WTC11 (cell line): ENCODE data around the gene WDR36. TPM values are rescaled to one million over a fixed set of nuclear protein-coding genes. Genes with fewer than 3 reads are reported as not detected.

Source experiments
- ATAC-seq: fragments of 200-7000 bp; cut with Tn5 transposase; 2 replicates; pipeline ENCODE4 v1.10.0; 2021; ENCODE audit warnings: mild to moderate bottlenecking, moderate library complexity
- CTCF ChIA-PET: fragments of 300-600 bp; sonication (Branson Sonifier 250); formaldehyde crosslinking; loops from one replicate; lab custom pipeline; 2021; ENCODE audit warnings: antibody characterized with exemption; lab: Charles Lee
- POLR2A ChIA-PET: fragments of 350-600 bp; sonication (Branson Sonifier 250); formaldehyde crosslinking; loops from one replicate; lab custom pipeline; 2021; ENCODE audit warnings: antibody characterized with exemption; lab: Charles Lee
- DNase-seq: peaks from one replicate; pipeline ENCODE4 v3.0.0; 2021; ENCODE audit warnings: low spot score
- H3K27ac Mint-ChIP-seq: 2 replicates; pipeline ENCODE4 v1.8.0; 2021; ENCODE audit warnings: mixed read lengths
- H3K27me3 Mint-ChIP-seq: 2 replicates; pipeline ENCODE4 v1.8.0; 2021; ENCODE audit warnings: low read depth, mild to moderate bottlenecking, moderate library complexity, mixed read lengths
- H3K36me3 Mint-ChIP-seq: 2 replicates; pipeline ENCODE4 v1.8.0; 2021; ENCODE audit warnings: mixed read lengths
- H3K4me1 Mint-ChIP-seq: 2 replicates; pipeline ENCODE4 v1.8.0; 2022; ENCODE audit warnings: mixed read lengths
- H3K4me3 Mint-ChIP-seq: 2 replicates; pipeline ENCODE4 v1.8.0; 2021; ENCODE audit warnings: mild to moderate bottlenecking, moderate library complexity, mixed read lengths
- H3K9me3 Mint-ChIP-seq: 2 replicates; pipeline ENCODE4 v1.8.0; 2021; ENCODE audit warnings: mixed read lengths
- ATF1 ChIP-seq: sonication (generic); formaldehyde crosslinking; IDR thresholded peaks from 2 replicates; pipeline ENCODE4 v1.8.1; 2023; ENCODE audit warnings: mild to moderate bottlenecking, moderate library complexity, missing genetic modification reagents
- CBFB ChIP-seq: sonication (generic); formaldehyde crosslinking; IDR thresholded peaks from 2 replicates; pipeline ENCODE4 v1.8.1; 2022; ENCODE audit warnings: mild to moderate bottlenecking, low read depth, missing genetic modification reagents
- FOXJ3 ChIP-seq: sonication (generic); formaldehyde crosslinking; IDR thresholded peaks from 2 replicates; pipeline ENCODE4 v1.9.0; 2021; ENCODE audit warnings: missing genetic modification reagents, mild to moderate bottlenecking, borderline replicate concordance
- GRHL2 ChIP-seq: fragments of 250-450 bp; sonication (Bioruptor Pico); IDR thresholded peaks from 2 replicates; pipeline ENCODE4 v1.8.0; 2022; ENCODE audit warnings: mild to moderate bottlenecking, moderate library complexity; ENCODE audit not compliant: insufficient replicate concordance, severe bottlenecking
- GTF2I ChIP-seq: fragments of 250-450 bp; sonication (Bioruptor Pico); conservative IDR thresholded peaks from 2 replicates; pipeline ENCODE4 v1.4.0; 2021; ENCODE audit warnings: mild to moderate bottlenecking
- IRF2 ChIP-seq: sonication (generic); formaldehyde crosslinking; IDR thresholded peaks from 2 replicates; pipeline ENCODE4 v1.8.0; 2022; ENCODE audit warnings: low read depth, missing genetic modification reagents, borderline replicate concordance
- JAZF1 ChIP-seq: fragments of 250-450 bp; sonication (Bioruptor Pico); IDR thresholded peaks from 2 replicates; pipeline ENCODE4 v1.9.0; 2021; ENCODE audit warnings: moderate library complexity, mild to moderate bottlenecking, inconsistent platforms
- KAT7 ChIP-seq: sonication (generic); formaldehyde crosslinking; IDR thresholded peaks from 2 replicates; pipeline ENCODE4 v1.8.1; 2023; ENCODE audit warnings: missing genetic modification reagents, mild to moderate bottlenecking, borderline replicate concordance
- MXD4 ChIP-seq: fragments of 250-450 bp; sonication (Bioruptor Pico); IDR thresholded peaks from 2 replicates; pipeline ENCODE4 v1.8.0; 2021; ENCODE audit warnings: mild to moderate bottlenecking, moderate library complexity, borderline replicate concordance
- NFATC4 ChIP-seq: fragments of 250-450 bp; sonication (Bioruptor Pico); IDR thresholded peaks from 2 replicates; pipeline ENCODE4 v1.9.0; 2021; ENCODE audit warnings: mild to moderate bottlenecking
- NFE2L1 ChIP-seq: sonication (generic); formaldehyde crosslinking; IDR thresholded peaks from 2 replicates; pipeline ENCODE4 v1.8.1; 2023; ENCODE audit warnings: missing genetic modification reagents
- NR3C1 ChIP-seq: sonication (generic); formaldehyde crosslinking; conservative IDR thresholded peaks from 2 replicates; pipeline ENCODE4 v1.8.1; 2023; ENCODE audit warnings: low read depth, mild to moderate bottlenecking, missing genetic modification reagents
- RELA ChIP-seq: sonication (generic); formaldehyde crosslinking; IDR thresholded peaks from 2 replicates; pipeline ENCODE4 v1.8.1; 2022; ENCODE audit warnings: missing genetic modification reagents, mild to moderate bottlenecking, borderline replicate concordance
- RORB ChIP-seq: fragments of 250-450 bp; sonication (Bioruptor Pico); IDR thresholded peaks from 2 replicates; pipeline ENCODE4 v1.9.0; 2021; ENCODE audit warnings: mild to moderate bottlenecking
- TCF7 ChIP-seq: sonication (generic); formaldehyde crosslinking; IDR thresholded peaks from 2 replicates; pipeline ENCODE4 v1.8.0; 2022; ENCODE audit warnings: mild to moderate bottlenecking, low read depth, missing genetic modification reagents, moderate library complexity
- ZNF219 ChIP-seq: sonication (generic); formaldehyde crosslinking; IDR thresholded peaks from 2 replicates; pipeline ENCODE4 v1.8.0; 2023; ENCODE audit warnings: missing genetic modification reagents, mild to moderate bottlenecking, borderline replicate concordance
- total RNA-seq: library from RNA; stranded (reverse); gene quantifications from 3 replicates; pipeline ENCODE4 v1.2.3, GENCODE V29; 2021
- TF ChIP-seq, protein P1 (sequence below): sonication (generic); formaldehyde crosslinking; conservative IDR thresholded peaks from 2 replicates; pipeline ENCODE4 v1.8.1; 2023; ENCODE audit warnings: mild to moderate bottlenecking, low read depth, missing genetic modification reagents, moderate library complexity
- TF ChIP-seq, protein P2 (sequence below): sonication (generic); formaldehyde crosslinking; IDR thresholded peaks from 2 replicates; pipeline ENCODE4 v1.8.0; 2022; ENCODE audit warnings: mild to moderate bottlenecking, missing genetic modification reagents
- TF ChIP-seq, protein P3 (sequence below): fragments of 200-600 bp; IDR thresholded peaks from 2 replicates; pipeline ENCODE4 v1.8.0; 2022; ENCODE audit warnings: antibody characterized with exemption
- TF ChIP-seq, protein P4 (sequence below): sonication (generic); formaldehyde crosslinking; IDR thresholded peaks from 2 replicates; pipeline ENCODE4 v1.8.0; 2023; ENCODE audit warnings: missing genetic modification reagents
- TF ChIP-seq, protein P5 (sequence below): sonication (generic); formaldehyde crosslinking; IDR thresholded peaks from 2 replicates; pipeline ENCODE4 v1.8.0; 2022; ENCODE audit warnings: mild to moderate bottlenecking, missing genetic modification reagents
- TF ChIP-seq, protein P6 (sequence below): sonication (generic); formaldehyde crosslinking; conservative IDR thresholded peaks from 2 replicates; pipeline ENCODE4 v1.8.1; 2022; ENCODE audit warnings: mild to moderate bottlenecking, missing genetic modification reagents
- TF ChIP-seq, protein P7 (sequence below): fragments of 250-450 bp; sonication (Bioruptor Pico); IDR thresholded peaks from 2 replicates; pipeline ENCODE4 v2.1.2; 2022; ENCODE audit warnings: mild to moderate bottlenecking, moderate library complexity
- TF ChIP-seq, protein P8 (sequence below): sonication (generic); formaldehyde crosslinking; IDR thresholded peaks from 2 replicates; pipeline ENCODE4 v1.8.1; 2022; ENCODE audit warnings: mild to moderate bottlenecking, missing genetic modification reagents, moderate library complexity, borderline replicate concordance

Gene WDR36
- total RNA-seq, 1 experiment from 2014 or later = 34.1 TPM

DNA sequence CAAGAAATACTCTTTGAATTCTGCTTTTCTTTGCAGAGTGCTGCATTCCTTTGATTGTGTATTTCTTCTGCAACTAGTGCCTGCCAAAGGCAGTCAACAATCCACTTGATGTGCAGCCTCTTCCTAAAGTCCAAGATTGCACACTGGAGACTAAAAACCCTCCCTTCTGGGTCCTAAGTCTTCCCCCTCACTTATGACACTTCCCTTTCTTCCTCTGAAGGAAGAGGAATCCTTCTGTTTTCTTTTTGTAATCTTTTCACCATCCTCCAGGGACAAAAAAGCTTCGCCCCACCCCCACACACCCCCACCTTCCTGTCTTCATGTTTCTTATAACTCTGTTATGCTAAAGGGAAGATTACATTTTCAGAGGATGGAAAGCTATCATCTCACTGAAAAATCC, 39.9 kb downstream of the WDR36 start:
- ATAC-seq = no peak
- no peak for TF ChIP-seq NR3C1 (CRISPR knock-in tag)
- no peak for TF ChIP-seq RELA
- TF ChIP-seq, protein P1, sequence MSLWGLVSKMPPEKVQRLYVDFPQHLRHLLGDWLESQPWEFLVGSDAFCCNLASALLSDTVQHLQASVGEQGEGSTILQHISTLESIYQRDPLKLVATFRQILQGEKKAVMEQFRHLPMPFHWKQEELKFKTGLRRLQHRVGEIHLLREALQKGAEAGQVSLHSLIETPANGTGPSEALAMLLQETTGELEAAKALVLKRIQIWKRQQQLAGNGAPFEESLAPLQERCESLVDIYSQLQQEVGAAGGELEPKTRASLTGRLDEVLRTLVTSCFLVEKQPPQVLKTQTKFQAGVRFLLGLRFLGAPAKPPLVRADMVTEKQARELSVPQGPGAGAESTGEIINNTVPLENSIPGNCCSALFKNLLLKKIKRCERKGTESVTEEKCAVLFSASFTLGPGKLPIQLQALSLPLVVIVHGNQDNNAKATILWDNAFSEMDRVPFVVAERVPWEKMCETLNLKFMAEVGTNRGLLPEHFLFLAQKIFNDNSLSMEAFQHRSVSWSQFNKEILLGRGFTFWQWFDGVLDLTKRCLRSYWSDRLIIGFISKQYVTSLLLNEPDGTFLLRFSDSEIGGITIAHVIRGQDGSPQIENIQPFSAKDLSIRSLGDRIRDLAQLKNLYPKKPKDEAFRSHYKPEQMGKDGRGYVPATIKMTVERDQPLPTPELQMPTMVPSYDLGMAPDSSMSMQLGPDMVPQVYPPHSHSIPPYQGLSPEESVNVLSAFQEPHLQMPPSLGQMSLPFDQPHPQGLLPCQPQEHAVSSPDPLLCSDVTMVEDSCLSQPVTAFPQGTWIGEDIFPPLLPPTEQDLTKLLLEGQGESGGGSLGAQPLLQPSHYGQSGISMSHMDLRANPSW (CRISPR knock-in tag) = no peak
- TF ChIP-seq TCF7 = no peak
- no peak for TF ChIP-seq GRHL2
- TF ChIP-seq KAT7 (CRISPR knock-in tag) = no peak
- TF ChIP-seq, protein P2, sequence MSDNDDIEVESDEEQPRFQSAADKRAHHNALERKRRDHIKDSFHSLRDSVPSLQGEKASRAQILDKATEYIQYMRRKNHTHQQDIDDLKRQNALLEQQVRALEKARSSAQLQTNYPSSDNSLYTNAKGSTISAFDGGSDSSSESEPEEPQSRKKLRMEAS (CRISPR knock-in tag) = no peak
- TF ChIP-seq FOXJ3 (CRISPR knock-in tag) = no peak
- TF ChIP-seq, protein P3, sequence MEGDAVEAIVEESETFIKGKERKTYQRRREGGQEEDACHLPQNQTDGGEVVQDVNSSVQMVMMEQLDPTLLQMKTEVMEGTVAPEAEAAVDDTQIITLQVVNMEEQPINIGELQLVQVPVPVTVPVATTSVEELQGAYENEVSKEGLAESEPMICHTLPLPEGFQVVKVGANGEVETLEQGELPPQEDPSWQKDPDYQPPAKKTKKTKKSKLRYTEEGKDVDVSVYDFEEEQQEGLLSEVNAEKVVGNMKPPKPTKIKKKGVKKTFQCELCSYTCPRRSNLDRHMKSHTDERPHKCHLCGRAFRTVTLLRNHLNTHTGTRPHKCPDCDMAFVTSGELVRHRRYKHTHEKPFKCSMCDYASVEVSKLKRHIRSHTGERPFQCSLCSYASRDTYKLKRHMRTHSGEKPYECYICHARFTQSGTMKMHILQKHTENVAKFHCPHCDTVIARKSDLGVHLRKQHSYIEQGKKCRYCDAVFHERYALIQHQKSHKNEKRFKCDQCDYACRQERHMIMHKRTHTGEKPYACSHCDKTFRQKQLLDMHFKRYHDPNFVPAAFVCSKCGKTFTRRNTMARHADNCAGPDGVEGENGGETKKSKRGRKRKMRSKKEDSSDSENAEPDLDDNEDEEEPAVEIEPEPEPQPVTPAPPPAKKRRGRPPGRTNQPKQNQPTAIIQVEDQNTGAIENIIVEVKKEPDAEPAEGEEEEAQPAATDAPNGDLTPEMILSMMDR = no peak
- no peak overlapping the region for H3K4me3 Mint-ChIP-seq
- no peak for DNase-seq
- ChIA-PET CTCF (no interaction called here), POLR2A (no interaction called here)
- peaks cover 61% of the 10 kb centered on the region for H3K4me1 Mint-ChIP-seq
- H3K9me3 Mint-ChIP-seq = no peaks in the 10 kb centered on the region
- no peaks in the 10 kb centered on the region for H3K27me3 Mint-ChIP-seq
- peak overlapping the region; percentile 44; the same call in 1 of the 2 replicates for H3K27ac Mint-ChIP-seq
- H3K36me3 Mint-ChIP-seq = peaks cover 6% of the 10 kb centered on the region

DNA sequence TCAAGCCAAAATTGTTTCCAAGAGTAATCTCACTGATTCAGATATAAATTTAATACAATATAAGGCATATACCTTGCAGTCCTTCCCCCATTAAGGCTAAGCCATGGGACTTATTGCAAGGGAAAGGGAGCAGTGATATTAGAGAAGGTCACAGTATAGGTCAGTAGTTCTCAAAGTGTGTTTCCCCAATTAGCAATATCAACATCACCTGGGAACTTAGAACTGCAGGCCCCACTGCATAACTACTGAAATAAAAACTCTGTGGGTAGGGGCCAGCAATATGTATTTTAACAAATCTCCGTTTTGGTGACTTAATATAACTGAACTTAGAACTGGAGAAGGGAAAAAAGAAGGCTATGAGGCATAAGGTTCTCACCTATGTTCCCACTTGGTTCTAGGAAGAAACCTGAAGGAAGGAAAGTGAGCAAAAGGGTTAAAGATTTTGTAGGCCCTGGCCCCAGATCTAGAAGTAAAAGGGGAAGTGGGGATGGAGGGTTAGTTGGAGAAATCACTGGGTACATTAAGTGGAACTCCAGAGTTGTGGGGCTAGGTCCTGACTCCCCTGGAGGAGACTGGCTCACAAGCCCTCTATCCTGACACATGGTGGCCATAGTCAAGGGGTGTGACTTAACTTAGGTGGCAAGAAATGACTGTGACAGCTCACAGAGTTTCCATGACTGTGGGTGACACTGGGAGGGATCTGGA, 40.7 kb downstream of the WDR36 start:
- Mint-ChIP-seq H3K4me1 (peaks cover 59% of the 10 kb centered on the region), H3K36me3 (no peaks in the 10 kb centered on the region; the same call in 1 of the 2 replicates), H3K4me3 (no peak overlapping the region), H3K27me3 (no peaks in the 10 kb centered on the region), H3K27ac (no peak overlapping the region; the same call in 1 of the 2 replicates), H3K9me3 (no peaks in the 10 kb centered on the region)
- ChIA-PET CTCF (no interaction called here), POLR2A (interaction anchor here (0.6 kb wide), 1 partner anchor 84 kb away, joined by 3 read pairs; no protein-coding TSS in a partner anchor)
- no peak for DNase-seq
- ATAC-seq = 0 out of 2 replicates have a peak, but pooled peaks have one; percentile 5
- TF ChIP-seq CBFB (no peak), MXD4 (CRISPR knock-in tag) (no peak), RORB (CRISPR knock-in tag) (no peak), KAT7 (CRISPR knock-in tag) (no peak), ATF1 (CRISPR knock-in tag) (no peak), GTF2I (CRISPR knock-in tag) (no peak), IRF2 (no peak), ZNF219 (CRISPR knock-in tag) (no peak), NFATC4 (CRISPR knock-in tag) (no peak), NFE2L1 (no peak), GRHL2 (no peak), JAZF1 (no peak)
- TF ChIP-seq, protein P4, sequence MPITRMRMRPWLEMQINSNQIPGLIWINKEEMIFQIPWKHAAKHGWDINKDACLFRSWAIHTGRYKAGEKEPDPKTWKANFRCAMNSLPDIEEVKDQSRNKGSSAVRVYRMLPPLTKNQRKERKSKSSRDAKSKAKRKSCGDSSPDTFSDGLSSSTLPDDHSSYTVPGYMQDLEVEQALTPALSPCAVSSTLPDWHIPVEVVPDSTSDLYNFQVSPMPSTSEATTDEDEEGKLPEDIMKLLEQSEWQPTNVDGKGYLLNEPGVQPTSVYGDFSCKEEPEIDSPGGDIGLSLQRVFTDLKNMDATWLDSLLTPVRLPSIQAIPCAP (CRISPR knock-in tag) = no peak
- TF ChIP-seq, protein P5, sequence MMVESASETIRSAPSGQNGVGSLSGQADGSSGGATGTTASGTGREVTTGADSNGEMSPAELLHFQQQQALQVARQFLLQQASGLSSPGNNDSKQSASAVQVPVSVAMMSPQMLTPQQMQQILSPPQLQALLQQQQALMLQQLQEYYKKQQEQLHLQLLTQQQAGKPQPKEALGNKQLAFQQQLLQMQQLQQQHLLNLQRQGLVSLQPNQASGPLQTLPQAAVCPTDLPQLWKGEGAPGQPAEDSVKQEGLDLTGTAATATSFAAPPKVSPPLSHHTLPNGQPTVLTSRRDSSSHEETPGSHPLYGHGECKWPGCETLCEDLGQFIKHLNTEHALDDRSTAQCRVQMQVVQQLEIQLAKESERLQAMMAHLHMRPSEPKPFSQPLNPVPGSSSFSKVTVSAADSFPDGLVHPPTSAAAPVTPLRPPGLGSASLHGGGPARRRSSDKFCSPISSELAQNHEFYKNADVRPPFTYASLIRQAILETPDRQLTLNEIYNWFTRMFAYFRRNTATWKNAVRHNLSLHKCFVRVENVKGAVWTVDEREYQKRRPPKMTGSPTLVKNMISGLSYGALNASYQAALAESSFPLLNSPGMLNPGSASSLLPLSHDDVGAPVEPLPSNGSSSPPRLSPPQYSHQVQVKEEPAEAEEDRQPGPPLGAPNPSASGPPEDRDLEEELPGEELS (CRISPR knock-in tag) = no peak
- TF ChIP-seq, protein P6, sequence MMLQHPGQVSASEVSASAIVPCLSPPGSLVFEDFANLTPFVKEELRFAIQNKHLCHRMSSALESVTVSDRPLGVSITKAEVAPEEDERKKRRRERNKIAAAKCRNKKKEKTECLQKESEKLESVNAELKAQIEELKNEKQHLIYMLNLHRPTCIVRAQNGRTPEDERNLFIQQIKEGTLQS (CRISPR knock-in tag) = no peak
- TF ChIP-seq, protein P7, sequence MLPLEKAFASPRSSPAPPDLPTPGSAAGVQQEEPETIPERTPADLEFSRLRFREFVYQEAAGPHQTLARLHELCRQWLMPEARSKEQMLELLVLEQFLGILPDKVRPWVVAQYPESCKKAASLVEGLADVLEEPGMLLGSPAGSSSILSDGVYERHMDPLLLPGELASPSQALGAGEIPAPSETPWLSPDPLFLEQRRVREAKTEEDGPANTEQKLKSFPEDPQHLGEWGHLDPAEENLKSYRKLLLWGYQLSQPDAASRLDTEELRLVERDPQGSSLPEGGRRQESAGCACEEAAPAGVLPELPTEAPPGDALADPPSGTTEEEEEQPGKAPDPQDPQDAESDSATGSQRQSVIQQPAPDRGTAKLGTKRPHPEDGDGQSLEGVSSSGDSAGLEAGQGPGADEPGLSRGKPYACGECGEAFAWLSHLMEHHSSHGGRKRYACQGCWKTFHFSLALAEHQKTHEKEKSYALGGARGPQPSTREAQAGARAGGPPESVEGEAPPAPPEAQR (CRISPR knock-in tag) = no peak
- TF ChIP-seq, protein P8, sequence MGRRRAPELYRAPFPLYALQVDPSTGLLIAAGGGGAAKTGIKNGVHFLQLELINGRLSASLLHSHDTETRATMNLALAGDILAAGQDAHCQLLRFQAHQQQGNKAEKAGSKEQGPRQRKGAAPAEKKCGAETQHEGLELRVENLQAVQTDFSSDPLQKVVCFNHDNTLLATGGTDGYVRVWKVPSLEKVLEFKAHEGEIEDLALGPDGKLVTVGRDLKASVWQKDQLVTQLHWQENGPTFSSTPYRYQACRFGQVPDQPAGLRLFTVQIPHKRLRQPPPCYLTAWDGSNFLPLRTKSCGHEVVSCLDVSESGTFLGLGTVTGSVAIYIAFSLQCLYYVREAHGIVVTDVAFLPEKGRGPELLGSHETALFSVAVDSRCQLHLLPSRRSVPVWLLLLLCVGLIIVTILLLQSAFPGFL (CRISPR knock-in tag) = no peak
